NT2/D1 (cell line): ENCODE results near the gene TMPRSS9.

Source experiments
- YY1 ChIP-seq: IDR thresholded peaks from 2 replicates; pipeline ENCODE4 v1.6.1; 2011; ENCODE audit not compliant: insufficient read length, insufficient read depth
- ZNF274 ChIP-seq: IDR thresholded peaks from 2 replicates; pipeline ENCODE4 v1.6.1; 2011; ENCODE audit warnings: mild to moderate bottlenecking, low read depth, low read length

DNA sequence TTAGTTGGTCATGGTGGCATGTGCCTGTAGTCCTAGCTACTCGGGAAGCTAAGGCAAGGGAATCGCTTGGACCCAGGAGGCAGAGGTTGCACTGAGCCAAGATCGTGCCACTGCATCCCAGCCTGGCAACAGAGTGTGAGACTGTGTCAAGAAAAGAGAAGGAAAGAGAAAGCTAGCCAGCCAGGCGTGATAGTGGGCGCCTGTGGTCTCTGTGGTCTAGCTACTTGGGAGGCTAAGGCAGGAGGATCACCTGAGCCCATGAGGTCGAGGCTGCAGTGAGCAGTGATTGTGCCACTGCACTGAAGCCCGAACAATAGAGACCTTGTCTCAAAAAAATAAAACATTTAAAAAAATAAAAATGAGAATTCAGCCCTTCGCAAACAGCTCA, 34.0 kb downstream of the TMPRSS9 start:
- no peak for TF ChIP-seq ZNF274
- no peak for TF ChIP-seq YY1
